Natural killer cell treated with Interleukin-12 subunit alpha and Interleukin-12 subunit beta and Interleukin-15 and Interleukin-18, amount 100 ng/mL, for 72 hours (primary cell): Measurements from ENCODE around the gene TAF4. TPM values are rescaled to one million over a fixed set of nuclear protein-coding genes. Genes with fewer than 3 reads are reported as not detected.
"Not testable (repeated sequence)": the region's sequence is repeated elsewhere in the genome, so short reads cannot be mapped to it uniquely, and the experiment has no call there.

Experiments used
- ATAC-seq, 2 donors: fragments of 150-1000 bp; cut with Tn5 transposase in 1 of 2; sonication (Bioruptor Pico), chemical (Tn5 transposase) in 1 of 2; 2 replicates each; pipeline ENCODE4 v1.10.0; 2021
- DNase-seq: peaks from one replicate; pipeline ENCODE4 v3.0.0; 2022; ENCODE audit warnings: low spot score
- H3K27ac Mint-ChIP-seq, 2 donors: 1 replicate in 1 of 2; 2 replicates in 1 of 2; pipeline ENCODE4 v1.8.0; 2022; ENCODE audit warnings: mixed read lengths in 2 of 2, mild to moderate bottlenecking in 1 of 2, moderate library complexity in 1 of 2
- H3K27me3 Mint-ChIP-seq, 2 donors: 1 replicate in 1 of 2; 2 replicates in 1 of 2; pipeline ENCODE4 v1.8.0; 2022; ENCODE audit warnings: mixed read lengths in 2 of 2
- H3K36me3 Mint-ChIP-seq: one replicate; pipeline ENCODE4 v1.8.0; 2022; ENCODE audit warnings: mixed read lengths
- H3K4me1 Mint-ChIP-seq, 2 donors: 1 replicate in 1 of 2; 2 replicates in 1 of 2; pipeline ENCODE4 v1.8.0; 2022; ENCODE audit warnings: low read depth in 2 of 2, mixed read lengths in 2 of 2, mild to moderate bottlenecking in 1 of 2
- H3K4me3 Mint-ChIP-seq: one replicate; pipeline ENCODE4 v1.8.0; 2022; ENCODE audit warnings: mixed read lengths
- H3K9me3 Mint-ChIP-seq: 2 replicates; pipeline ENCODE4 v1.8.0; 2022; ENCODE audit warnings: mixed read lengths
- total RNA-seq, 2 donors: library from RNA; stranded (reverse); gene quantifications; one replicate each; pipeline ENCODE4 v1.2.3, GENCODE V29; 2022

The TAF4 gene
- total RNA-seq, 2 donors from 2014 or later: 22.2 to 53.6 TPM

GRCh38 chr20:61981691-61982090 is 84.0 kb downstream of the TAF4 start:
- H3K27me3 Mint-ChIP-seq, H3K9me3 Mint-ChIP-seq, ATAC-seq, DNase-seq: not testable (repeated sequence)
- peaks cover 31 to 40% of the 10 kb centered on the region in 2 donors for H3K4me1 Mint-ChIP-seq
- H3K4me3 Mint-ChIP-seq: peak overlapping the region; percentile 21
- H3K27ac Mint-ChIP-seq: peak overlapping the region; percentile 30 to 46
- peaks cover 27% of the 10 kb centered on the region for H3K36me3 Mint-ChIP-seq

DNA sequence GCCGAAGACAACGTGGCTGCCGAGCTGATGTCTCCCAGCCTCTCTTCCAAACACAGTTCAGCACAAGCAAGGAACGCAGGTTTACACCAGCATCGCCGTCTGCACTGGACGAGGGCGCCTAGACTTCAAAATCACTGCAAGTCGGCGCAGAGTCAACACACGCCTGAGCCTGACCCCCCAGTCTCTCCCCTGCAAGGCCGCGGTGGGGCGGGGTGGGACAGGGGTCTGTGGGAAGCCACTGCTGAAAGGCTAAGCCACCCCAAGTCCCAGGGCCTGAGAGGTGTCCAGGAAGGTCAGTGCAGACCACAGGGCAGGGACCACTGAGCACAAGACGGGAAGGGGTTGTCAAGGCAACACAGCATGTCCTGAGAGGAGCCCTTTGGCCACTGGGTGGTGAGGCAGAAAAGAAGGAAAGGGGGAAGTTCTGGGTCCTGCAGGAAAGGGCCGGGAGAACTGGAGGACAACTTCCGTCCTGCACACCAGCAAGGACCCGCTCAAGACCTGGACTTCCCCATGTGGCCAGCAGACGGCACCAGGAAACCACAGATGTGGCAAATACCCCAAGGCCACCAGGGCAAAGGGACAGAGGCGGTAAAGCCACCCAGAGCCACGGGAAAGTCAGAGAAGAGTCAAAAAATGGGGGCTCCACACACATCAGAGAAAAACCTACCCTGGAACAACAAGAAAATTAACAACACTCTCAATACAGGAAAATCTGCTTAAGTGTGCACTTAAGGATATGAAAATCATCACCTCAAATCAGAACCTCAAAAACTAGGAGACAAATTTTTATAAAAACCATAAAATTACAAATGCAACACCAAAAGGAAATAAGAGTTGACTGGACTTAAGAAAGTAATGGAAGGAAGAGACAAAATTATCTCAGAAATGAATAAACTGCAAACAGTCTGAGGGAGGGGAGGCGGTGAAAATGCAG is 84.8 kb downstream of the TAF4 start:
- DNase-seq (no peak), ATAC-seq (peak in 1 of 2 donors; percentile 57)
- peaks cover 24% of the 10 kb centered on the region for H3K36me3 Mint-ChIP-seq
- H3K27ac Mint-ChIP-seq: peak overlapping the region; percentile 30 to 70
- peaks cover 27 to 37% of the 10 kb centered on the region in 2 donors for H3K4me1 Mint-ChIP-seq
- peak overlapping the region; percentile 21 for H3K4me3 Mint-ChIP-seq
- H3K9me3 Mint-ChIP-seq: peaks cover 9% of the 10 kb centered on the region
- no peaks in the 10 kb centered on the region for H3K27me3 Mint-ChIP-seq

DNA sequence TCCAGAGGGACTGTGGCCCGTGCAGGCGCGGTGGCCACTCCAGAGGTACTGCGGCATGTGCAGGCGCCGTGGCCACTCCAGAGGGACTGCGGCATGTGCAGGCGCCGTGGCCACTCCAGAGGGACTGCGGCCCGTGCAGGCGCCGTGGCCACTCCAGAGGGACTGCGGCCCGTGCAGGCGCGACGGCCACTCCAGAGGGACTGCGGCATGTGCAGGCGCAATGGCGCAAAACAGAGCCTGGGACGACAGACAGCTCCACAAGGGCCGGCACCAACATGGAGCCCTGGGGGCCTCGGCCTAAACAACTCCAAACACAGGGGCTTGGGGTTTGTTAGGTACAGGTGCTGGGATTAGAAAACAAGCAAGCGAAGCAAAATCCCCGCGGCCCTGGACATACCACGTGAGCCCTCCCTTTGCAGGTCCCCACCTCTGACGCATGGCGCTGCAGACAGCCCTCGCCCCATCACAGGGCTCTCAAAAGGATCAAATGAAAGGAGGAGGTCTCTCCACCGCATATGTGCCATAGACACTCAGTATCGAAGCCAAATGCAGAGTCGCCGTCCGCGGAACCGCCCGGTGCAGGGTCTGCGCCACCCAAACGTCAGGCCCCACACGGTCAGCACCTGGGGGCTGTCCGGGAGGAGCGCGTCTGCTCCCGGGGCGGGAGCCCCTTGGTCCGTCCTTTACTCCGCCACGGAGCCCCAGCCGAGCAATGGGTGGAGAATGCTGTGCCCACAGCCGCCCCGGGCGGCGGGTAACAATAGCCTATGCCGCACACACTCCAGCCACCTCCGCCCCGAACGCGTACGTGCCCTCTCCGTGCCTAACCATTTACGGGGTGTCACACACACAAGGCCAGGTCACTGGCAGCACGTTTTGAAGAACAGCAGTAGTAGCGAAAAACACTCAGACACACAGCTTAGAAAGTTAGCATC is 85.7 kb downstream of the TAF4 start:
- DNase-seq (no peak), ATAC-seq (peak in 1 of 2 donors; percentile 15)
- Mint-ChIP-seq H3K9me3 (peaks cover 9% of the 10 kb centered on the region), H3K27me3 (no peaks in the 10 kb centered on the region), H3K4me1 (peaks cover 27 to 37% of the 10 kb centered on the region in 2 donors), H3K27ac (no peak overlapping the region), H3K4me3 (no peak overlapping the region), H3K36me3 (peaks cover 24% of the 10 kb centered on the region)

- Mint-ChIP-seq H3K27me3 (no peaks in the 10 kb centered on the region), H3K27ac (no peak overlapping the region), H3K4me3 (no peak overlapping the region), H3K4me1 (peaks cover 24 to 31% of the 10 kb centered on the region in 2 donors), H3K9me3 (peaks cover 9% of the 10 kb centered on the region), H3K36me3 (peaks cover 20% of the 10 kb centered on the region)
- no peak for DNase-seq
- ATAC-seq: no peak
Measured at GRCh38 chr20:61979090-61979489, 86.6 kb downstream of the TAF4 start.

DNA sequence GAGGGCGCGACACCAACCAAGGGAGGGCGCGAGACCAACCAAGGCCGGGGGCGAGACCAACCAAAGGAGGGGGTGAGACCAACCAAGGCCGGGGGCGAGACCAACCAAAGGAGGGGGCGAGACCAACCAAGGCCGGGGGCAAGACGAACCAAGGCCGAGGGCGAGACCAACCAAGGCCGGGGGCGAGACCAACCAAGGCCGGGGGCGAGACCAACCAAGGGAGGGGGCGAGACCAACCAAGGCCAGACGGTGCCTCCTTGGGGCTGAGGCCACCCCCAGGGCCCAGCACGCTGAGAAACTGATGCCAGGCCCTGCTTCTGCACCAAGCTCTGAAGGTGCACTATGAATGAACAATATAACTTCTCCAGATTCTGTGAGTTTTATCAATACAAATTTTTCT is 87.2 kb downstream of the TAF4 start:
- Mint-ChIP-seq H3K4me1 (peaks cover 18 to 25% of the 10 kb centered on the region in 2 donors), H3K9me3 (peaks cover 9% of the 10 kb centered on the region), H3K27ac (no peak overlapping the region), H3K36me3 (peaks cover 14% of the 10 kb centered on the region), H3K4me3 (no peak overlapping the region), H3K27me3 (no peaks in the 10 kb centered on the region)
- ATAC-seq (no peak), DNase-seq (no peak)

GRCh38 chr20:61977419-61977786 is 88.3 kb downstream of the TAF4 start:
- Mint-ChIP-seq H3K27me3 (no peaks in the 10 kb centered on the region), H3K4me3 (no peak overlapping the region), H3K36me3 (peaks cover 16% of the 10 kb centered on the region), H3K4me1 (peaks cover 16 to 21% of the 10 kb centered on the region in 2 donors), H3K9me3 (peaks cover 8% of the 10 kb centered on the region), H3K27ac (no peak overlapping the region)
- ATAC-seq (no peak), DNase-seq (no peak)

DNA sequence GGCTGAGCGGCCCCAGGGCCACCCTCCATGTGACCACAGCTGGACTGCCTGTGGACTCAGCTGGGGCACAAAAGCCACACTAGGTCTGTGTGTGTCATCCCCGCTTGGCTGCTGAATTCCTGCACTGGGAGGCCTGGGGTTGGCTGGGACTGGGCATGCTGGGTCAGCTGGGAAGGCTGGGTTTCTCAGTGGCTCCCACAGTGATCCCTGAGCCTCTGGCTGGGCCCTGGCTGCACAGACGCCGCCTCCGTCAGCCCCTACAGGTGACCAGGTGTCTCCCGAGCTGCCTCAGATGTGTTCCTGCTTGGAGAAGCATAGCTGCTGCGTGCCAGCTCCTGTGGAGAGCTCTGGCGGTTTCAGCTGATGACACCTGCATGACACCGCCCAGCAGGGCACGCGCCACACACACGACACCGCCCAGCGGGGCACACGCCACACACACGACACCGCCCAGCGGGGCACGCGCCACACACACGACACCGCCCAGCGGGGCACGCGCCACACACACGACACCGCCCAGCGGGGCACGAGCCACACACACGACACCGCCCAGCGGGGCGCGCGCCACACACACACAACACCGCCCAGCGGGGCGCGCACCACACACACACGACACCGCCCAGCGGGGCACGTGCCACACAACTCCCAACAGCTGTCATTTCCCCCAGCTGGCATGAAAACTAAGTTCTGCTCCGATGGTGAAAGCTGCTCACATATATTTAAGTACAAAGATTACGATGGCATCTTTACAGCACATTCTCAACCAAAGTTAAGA is 88.8 kb downstream of the TAF4 start:
- Mint-ChIP-seq H3K27me3 (no peaks in the 10 kb centered on the region), H3K9me3 (peaks cover 4% of the 10 kb centered on the region), H3K36me3 (peaks cover 14% of the 10 kb centered on the region), H3K4me1 (peaks cover 11 to 16% of the 10 kb centered on the region in 2 donors), H3K4me3 (no peak overlapping the region), H3K27ac (no peak overlapping the region)
- DNase-seq (no peak), ATAC-seq (peak in 1 of 2 donors; percentile 13)

GRCh38 chr20:61976263-61976643 is 89.4 kb downstream of the TAF4 start:
- H3K36me3 Mint-ChIP-seq: peaks cover 10% of the 10 kb centered on the region
- no peaks in the 10 kb centered on the region for H3K27me3 Mint-ChIP-seq
- ATAC-seq (no peak), DNase-seq (no peak)
- H3K27ac Mint-ChIP-seq: no peak overlapping the region
- peaks cover 7 to 12% of the 10 kb centered on the region in 2 donors for H3K4me1 Mint-ChIP-seq
- H3K9me3 Mint-ChIP-seq: peaks cover 2% of the 10 kb centered on the region
- H3K4me3 Mint-ChIP-seq: no peak overlapping the region

- DNase-seq (no peak), ATAC-seq (no peak)
- no peaks in the 10 kb centered on the region for H3K9me3 Mint-ChIP-seq
- H3K27me3 Mint-ChIP-seq: no peaks in the 10 kb centered on the region
- H3K27ac Mint-ChIP-seq: no peak overlapping the region
- peaks cover 7% of the 10 kb centered on the region for H3K36me3 Mint-ChIP-seq
- no peak overlapping the region for H3K4me3 Mint-ChIP-seq
- peaks cover under 1 to 6% of the 10 kb centered on the region in 2 donors for H3K4me1 Mint-ChIP-seq
Measured at GRCh38 chr20:61975407-61976129, 90.1 kb downstream of the TAF4 start.

GRCh38 chr20:61974357-61974665 is 91.4 kb downstream of the TAF4 start:
- Mint-ChIP-seq H3K27ac (no peak overlapping the region), H3K4me1 (peaks cover 0 to 2% of the 10 kb centered on the region in 2 donors), H3K9me3 (no peaks in the 10 kb centered on the region), H3K36me3 (peaks cover 7% of the 10 kb centered on the region), H3K27me3 (no peaks in the 10 kb centered on the region), H3K4me3 (no peak overlapping the region)
- DNase-seq: no peak
- ATAC-seq: no peak

DNA sequence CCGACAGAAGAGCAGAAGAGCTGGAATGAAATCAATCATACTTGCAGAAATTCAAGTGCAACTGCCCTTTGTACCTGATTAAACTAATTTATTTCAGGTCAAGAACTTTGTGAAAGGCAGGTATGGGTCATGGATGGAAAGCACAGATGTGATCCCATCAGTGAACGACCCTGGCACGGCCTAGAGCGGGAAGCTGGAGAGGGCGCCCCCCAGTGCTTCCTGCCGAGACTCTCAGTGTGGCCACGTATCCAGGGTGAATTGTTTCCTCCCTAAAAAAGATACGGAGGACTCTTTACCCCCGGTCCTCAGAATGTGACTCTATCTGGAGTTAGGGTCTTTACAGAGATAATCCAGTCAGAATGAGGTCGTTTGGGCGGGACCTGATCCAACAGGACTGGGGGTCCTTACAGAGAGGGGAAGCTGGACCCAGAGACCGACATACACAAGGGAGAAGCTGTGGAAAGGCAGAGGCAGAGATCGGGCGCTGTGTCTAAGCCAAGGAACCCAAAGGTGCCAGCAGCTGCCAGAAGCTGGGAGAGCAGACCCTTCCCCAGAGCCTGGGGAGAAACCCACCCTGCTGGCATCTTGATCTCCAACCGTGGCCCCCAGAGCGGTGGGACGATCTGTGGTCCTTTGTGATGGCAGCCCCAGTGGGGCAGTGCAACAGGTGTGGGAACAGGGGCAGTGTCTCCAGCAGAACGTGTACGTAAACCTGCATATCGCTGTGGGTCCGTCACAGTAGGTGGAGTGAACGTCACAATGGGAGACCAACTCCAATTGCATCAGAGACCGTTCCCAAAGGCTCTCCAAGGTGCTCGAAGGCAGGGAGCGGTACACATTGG is 91.9 kb downstream of the TAF4 start:
- H3K4me3 Mint-ChIP-seq: no peak overlapping the region
- peaks cover 7% of the 10 kb centered on the region for H3K36me3 Mint-ChIP-seq
- H3K27me3 Mint-ChIP-seq: no peaks in the 10 kb centered on the region
- ATAC-seq: no peak
- peaks cover 0 to 2% of the 10 kb centered on the region in 2 donors for H3K4me1 Mint-ChIP-seq
- no peak overlapping the region for H3K27ac Mint-ChIP-seq
- no peak for DNase-seq
- H3K9me3 Mint-ChIP-seq: no peaks in the 10 kb centered on the region
